Activated CD8-positive, alpha-beta memory T cell treated with anti-CD3 and anti-CD28 coated beads for 48 hours (primary cell): ENCODE data around the gene GPAM.
A peak's percentile ranks its signal among the peaks of the same experiment; 100 is the strongest.
"Not testable (repeated sequence)": the region's sequence is repeated elsewhere in the genome, so short reads cannot be mapped to it uniquely, and the experiment has no call there.

Experiments used
- DNase-seq, 3 experiments: peaks; one replicate each; pipeline ENCODE4 v3.0.0-alpha.2; 2020; ENCODE audit warnings: low read depth in 2 of 3, low spot score in 2 of 3

GPAM gene, protein sequence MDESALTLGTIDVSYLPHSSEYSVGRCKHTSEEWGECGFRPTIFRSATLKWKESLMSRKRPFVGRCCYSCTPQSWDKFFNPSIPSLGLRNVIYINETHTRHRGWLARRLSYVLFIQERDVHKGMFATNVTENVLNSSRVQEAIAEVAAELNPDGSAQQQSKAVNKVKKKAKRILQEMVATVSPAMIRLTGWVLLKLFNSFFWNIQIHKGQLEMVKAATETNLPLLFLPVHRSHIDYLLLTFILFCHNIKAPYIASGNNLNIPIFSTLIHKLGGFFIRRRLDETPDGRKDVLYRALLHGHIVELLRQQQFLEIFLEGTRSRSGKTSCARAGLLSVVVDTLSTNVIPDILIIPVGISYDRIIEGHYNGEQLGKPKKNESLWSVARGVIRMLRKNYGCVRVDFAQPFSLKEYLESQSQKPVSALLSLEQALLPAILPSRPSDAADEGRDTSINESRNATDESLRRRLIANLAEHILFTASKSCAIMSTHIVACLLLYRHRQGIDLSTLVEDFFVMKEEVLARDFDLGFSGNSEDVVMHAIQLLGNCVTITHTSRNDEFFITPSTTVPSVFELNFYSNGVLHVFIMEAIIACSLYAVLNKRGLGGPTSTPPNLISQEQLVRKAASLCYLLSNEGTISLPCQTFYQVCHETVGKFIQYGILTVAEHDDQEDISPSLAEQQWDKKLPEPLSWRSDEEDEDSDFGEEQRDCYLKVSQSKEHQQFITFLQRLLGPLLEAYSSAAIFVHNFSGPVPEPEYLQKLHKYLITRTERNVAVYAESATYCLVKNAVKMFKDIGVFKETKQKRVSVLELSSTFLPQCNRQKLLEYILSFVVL

DNA sequence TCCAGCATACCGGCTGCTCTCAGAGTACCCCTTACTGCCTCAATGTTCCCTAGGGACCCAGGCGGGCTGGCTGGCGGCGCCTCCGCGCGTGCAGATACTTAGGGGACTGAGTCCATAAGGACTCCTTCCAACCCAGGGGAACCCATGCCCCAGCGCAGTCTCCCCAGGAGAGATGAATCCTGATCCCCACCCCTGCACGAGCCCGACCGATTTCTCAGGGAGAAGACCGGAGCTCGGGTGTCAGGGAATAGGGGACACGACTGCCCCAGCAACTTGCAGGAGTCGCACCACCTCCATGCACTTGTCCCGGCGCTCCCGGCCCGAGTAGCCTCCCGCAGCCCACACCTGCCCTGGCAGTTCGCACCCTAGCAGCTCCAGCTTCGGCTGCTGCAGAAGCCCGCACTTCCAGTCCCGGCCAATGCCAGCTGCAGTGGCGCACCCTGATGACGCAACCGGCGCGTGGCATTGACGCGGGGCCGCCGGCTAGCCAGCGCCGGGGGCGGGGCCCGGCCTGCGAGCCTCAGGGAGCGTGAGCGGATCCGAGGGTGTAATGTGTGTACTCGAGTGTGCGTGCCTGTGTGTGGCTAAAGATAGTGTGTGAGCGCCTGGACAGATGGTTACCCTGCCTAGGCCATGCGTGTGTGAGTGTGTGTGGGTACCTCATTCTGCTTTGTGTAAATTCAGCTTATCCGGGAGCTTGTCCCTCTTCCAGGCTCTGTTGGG, at the start of gene GPAM:
TSS of gene GPAM (minus strand) at position 437 of the 723 bp plus-strand sequence. CDS start 1,981 bp downstream, outside the sequence.
- peak; percentile 96 to 100 (median 99) for DNase-seq

DNA sequence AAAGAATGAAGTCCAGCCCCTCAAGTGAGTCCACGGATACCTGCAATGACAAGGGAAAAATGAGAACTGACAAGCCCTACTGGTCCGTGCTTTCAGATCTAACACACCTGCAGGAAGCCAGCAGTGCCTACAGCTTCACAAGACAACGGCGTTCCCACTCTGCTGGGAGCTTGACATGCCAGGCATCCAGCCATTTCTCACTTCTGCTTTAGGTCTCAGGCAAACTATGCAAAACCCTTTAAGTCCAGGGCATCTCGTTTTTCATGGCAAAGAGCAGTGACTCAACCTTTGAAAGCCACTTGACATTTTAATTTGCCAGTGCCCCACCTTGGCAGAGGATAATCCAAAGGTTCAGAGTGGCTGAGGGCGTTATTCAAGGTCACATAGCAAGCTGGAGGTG, 49.1 kb upstream of the GPAM start:
- DNase-seq = no peak

DNA sequence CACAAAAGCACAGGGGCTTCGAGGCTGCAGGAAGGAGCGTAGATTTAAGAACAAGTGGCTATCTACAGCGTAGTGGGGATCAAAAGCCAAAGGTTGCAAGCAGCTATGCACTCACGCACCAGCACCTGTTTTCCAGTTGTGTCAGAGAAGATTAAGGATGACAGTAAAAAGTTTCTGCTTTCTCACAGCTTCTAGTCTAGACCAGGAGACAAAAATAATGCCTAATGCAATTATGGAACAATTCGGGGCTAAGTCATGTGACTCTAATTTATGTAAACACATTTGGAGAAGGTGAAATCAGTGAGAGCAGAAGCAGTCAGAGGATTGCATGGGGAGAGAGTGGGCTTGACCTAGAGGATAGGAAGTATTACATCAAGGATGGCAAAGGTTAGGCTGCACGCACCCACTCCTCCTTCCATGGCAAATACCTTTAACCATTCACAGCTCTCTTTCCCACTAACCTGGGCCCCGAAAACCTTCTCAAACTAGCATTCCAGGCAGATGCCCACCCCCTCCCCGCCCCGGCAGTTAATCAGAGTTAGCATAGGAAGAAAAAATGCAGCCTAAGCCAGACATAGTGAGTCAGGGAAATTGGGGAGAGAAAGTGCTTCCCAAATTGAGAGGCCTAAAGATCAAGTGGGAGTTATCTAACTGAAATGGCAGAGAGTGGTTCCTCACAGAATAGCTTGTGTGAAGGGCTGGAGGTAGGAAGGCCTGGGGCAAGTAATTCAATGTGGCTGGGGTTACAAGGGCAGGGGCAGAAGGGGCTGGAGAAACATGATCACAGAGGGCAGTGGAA, 48.2 kb upstream of the GPAM start:
- no peak for DNase-seq

DNA sequence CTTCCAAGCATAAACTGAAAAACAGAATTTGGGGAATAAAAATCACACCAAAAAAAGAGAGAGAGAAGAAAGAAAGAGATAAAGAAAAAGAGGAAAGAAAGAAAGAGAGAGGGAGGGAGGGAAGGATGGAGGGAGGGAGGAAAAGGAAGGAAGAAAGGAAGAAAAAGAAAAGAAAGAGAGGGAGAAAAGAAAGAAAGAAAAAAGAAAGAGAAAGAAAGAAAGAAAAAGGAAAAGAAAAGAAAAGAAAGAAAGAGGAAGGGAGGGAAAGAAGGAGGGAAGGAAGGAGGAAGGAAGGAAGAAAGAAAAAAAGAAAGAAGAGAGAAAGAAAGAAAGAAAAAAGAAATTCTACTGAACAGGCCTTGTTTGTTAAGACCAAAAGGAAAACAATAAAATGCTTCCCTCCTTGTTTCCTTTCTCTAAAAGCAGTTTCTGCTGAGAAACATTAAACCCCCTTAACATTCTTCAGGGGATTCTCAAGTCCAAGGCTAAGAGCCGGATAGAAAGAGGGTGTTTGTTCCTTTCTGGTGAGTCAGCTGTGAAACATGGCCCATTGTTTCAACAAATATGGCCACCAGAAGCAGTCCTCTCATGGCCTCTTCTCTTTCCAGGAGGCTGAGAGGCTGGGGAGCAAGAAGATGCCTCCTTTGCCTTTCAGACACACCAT, 46.9 kb upstream of the GPAM start:
- no peak for DNase-seq

DNA sequence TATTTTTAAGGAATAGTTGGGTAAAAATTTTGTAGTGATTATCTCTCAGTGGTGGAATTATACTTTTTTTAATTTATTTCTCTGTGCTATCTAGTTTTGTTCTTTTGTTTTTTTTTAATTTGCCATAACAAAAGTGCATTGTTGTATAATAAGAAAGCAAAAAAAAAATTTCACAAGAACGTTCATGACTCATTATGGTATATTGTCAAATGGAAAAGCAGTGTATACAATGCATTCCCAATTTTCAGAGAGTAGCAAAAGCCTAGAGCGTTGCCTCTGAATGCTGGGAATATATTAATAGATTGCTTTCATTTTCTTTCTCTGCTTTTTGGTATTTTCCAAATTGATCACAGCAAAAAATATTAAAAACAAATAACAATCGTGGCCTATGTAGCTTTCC, 46.3 kb upstream of the GPAM start:
- no peak for DNase-seq

DNA sequence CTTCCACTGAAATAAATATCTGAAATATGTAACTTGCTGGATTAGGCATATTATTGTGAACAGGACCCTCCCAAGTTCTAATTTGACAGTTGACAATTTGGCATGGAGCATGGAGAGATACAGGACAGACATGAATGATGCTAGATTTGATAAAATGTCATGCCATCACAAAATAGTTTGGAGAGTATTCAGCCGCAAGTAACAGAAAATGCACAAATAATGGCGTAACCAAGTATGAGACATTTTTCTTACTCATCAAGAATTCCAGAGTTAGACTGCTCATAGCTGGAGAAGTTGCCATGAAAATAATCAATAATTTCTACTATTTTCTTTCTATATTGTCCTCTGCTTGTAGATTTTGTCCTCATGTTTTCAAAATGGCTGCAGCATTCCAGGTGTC, 45.5 kb upstream of the GPAM start:
- no peak for DNase-seq

DNA sequence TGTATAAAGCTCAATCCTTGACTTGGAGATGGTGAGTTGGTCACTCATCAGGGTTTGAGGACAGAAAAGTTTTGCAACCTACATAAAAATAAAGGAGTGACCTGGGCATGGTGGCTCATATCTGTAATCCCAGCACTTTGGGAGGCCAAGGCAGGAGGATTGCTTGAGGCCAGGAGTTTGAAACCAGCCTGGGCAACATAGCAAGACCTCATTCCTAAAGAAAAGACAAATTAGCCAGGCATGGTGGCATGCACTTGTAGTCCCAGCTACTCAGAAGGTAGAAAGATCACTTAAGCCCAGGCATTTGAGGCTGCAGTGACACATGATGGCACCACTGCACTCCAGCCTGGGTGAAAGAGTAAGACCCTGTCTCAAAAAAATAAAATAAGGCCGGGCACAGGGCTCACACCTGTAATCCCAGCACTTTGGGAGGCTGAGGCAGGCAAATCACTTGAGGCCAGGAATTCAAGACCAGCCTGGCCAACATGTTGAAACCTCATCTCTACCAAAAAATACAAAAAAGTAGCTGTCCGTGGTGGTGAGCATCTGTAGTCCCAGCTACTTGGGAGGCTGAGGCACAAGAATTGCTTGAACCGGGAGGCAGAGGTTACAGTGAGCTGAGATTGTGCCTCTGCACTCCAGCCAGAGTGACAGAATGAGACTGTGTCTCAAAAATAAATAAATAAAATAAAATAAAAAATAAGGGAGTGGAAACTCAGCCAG, 45.0 kb upstream of the GPAM start:
- DNase-seq = not testable (repeated sequence)

DNA sequence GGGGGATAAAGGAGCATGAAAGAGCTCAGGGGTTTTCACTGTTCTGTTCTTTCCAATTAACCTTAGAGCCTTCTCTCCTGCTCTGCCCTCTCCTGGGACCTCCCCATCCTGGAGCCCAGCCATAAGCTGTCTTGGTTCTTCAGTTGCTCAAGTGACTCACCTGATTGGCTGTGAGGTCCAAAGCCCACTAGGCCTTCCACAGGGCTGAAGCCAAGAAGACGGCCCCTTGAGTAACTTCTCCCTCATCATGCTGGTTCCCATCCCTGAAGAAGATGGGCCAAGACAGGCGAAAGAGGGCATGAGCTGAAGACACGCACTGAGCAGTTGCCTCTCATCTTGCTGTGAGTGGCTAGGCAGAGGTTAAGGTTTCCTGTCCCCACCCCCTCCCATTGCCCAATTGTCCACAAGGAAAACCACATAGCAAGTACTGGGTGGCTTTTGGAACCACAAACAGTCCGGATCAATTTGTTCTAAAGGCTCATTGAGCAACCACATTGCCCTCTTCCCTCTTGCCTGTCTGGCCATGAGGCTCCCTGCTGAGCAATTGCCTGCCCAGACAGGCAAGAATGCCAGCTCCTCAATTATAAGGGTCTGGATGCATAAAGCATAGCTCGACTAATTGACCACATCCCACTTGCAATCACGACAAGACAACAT, 43.9 kb upstream of the GPAM start:
- no peak for DNase-seq

DNA sequence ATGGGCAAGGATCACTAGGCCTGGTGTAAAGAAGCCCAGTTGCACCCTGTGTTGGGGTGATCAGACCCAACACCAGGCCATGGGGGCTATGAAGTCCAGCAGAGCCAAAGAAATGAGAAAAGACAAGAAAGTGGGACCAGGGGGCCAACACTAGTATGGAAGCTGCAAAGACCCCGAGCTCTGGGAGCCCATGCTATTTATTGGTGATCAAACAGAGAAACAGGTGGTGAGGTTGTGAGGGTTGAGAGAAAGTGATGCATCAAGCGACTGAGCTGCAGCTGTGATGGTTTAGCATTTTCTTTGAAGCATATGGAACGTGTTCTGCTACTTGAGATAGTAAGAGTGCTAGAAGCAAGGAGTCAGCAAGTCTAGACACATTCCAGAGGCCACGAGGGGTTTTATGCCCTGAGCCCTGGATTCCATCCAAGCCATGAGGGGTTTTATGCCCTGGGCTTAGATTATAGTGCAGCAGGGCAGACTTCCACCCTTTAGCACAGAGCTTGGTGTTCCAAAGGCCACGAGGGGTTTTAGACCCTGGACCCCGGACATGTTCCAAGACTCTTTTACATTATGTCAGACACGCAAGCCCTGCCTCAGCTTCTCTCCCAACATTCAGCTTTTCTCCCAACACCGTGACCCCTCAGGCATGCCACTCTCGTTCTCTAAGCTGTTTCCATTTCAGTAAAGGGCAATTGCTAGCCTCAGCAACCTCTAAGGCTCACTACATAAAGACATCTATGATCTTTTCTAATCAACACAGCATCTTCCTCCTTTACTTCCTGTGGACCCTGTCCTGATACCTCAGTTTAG, 43.1 kb upstream of the GPAM start:
- no peak for DNase-seq

DNA sequence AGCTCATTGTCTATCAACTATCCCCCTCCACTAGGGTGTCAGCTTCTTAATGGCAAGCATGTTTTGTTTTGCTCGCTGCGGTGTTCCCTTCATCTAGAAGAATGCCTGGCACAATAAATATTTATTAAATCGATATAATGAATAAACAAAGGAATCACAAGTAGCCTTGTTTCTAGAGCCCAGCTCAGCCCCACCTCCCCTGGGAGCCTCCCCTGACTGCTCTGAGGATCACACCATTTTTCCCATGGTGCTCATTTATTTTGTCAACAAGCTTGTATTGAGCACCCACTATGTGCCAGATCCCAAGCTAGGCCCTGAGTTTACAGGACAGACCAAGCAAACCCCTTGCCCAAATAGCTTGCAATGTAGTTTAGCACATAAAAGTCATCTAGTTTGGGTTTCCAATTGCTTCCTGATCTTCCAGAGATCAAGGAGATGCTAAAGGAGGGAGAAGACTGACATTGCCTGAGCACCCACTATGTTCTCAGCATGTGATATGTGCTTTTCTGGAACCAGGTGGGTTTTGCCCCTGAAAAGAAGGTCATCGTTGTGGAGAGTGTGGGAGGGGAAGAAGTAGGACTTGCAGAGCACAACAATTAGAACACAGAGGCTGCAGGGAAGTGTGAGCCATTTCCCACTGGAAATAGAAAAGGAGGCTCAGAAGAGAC, 42.3 kb upstream of the GPAM start:
- DNase-seq = no peak

DNA sequence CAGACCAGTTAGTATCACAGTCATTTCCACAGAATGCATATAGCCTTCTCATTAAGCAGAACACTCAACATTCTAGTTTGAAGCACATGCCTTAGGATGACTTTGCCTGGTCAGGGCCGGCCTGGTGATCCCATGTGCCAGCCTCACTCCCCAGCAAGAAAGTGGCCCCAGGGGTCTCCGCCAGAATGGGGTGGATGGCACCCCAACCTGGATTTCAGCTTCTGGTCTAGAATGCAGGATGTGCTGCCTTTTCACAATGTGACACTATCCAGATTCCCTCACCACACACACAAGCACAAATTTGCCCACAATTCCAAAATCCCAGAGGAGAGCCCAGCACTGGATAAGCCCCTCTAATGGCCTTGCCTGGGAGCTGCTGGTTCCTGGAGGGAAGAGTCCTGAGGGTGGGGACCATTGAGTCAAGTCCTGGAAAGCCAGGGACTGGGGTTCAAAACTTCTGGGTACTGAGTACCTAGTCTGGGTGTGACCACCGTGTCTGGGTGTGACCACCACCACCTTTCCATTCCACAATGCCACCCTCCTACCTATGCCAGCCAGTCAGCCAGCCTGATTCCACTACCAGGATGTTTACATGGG, 41.5 kb upstream of the GPAM start:
- DNase-seq = no peak

DNA sequence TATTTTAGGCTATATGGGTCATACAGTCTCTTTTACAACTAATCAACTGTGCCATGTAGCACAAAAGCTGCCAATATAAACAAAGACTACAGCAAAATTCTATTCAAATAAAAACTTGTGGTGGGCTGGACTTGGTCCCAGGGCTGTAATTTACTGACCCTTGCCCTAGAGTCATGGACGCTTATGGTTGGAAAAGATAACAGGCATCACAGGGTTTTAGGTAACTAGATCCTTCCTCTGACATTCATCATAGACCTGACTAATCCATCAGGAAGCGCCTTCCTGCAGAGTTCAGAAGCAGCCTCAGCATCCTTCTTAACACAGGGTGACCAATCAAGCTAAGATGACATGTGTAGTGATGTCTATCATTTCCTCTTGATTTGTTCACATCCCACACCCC, 40.2 kb upstream of the GPAM start:
- DNase-seq = no peak

DNA sequence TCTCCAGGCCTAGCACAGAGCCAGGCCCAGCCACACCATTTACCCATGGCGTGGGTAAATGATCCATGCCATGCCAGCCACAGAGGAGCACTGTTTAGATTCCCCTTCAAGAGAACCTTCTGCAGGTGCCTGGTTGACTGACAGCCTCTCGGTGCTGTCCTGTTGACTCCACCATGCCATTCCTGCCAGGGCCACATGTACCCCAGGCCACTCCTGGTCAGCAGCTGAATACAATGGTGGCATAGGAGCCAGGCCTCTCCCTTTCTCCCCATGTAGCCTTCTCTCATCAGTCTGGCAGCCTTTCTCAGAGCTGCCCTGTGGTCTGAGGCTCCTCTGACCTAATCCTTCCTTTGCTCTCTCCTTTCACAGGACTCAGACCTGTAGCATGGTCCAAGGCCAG, 39.2 kb upstream of the GPAM start:
- no peak for DNase-seq

DNA sequence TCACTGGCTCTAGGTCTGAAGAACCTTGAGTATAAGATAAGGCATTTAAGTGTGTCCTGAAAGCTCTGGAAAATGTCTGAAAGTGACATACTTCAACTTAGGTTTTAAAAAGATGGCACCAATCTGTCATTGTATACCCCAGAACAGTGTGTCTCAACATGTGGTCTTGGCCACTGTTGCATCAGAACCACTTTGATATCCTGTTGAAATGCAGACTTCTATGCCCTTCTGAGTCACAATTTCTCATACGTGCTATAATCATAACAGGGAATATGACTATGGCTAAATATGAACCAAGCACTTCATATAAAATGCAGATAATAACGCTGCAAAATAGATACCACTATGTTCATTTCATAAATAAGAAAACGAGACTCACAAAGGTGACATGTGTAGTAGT, 38.0 kb upstream of the GPAM start:
- no peak for DNase-seq

DNA sequence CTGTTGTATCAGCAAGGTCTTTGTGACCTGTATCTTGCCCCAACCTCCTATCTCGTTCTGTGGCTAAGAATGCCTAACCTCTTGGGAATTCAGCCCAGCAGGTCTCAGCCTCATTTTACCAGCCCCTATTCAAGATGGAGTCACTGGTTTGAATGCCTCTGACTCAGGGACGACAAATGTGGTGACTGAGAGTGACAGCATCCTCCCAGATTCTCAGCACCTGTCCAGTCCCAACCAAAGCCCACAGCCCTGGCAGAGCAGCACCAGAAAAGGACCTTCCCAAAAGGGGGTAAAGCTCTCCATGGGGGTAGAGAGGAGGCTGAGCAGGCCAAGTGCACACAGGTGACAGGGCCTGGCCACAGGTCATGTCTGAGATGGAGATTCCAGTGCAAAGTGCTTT, 35.4 kb upstream of the GPAM start:
- DNase-seq = no peak

DNA sequence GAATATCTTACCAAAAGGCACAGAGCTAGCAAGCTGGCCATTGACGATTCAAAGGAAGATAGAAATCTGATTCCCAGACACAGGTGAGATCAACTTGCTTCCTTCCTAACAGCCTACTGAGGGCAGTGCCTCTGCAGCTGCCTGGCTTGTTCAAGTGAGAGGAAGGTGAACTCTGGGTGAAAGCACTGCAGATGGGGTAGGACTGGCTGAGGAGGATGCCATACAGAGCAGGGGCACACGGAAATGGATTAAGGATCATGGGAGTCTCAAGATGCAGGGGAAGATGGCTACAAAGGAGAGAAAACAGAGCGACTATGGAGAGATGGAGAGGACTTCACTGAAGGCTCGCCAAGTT, 34.4 kb upstream of the GPAM start:
- DNase-seq = no peak

DNA sequence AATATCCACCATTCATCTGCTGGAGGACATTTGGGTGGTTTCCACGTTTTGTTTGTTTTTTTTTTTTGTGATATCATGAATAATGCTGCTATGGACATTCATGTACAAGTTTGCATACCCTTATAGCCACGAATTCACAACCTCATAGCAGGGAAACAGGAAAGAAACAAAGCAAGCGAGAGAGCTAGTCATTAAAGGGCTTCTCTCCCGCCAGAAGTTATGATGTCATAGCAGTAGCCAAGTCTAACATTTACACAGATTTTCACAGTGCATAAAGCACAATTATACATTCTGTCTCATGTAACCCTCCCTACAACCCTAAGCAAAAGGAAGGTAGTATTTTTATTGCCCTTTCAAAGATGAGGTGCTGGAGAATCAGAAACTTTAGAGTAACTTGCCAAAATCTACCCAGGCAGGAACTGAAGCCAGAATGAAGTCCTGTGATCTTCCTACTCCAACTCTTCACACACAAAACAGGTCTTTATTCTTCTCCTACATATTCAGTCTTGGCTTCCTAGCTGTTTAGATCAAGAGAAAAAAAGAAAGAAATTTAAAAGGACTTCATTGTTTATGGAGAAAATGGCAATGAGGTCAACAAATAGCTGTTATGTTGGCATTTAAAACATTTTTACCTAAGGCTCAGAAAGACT, 33.9 kb upstream of the GPAM start:
- no peak for DNase-seq
